Gastroesophageal sphincter (tissue), 3 donors: ENCODE measurements around the gene PNKD.

Source experiments
- EP300 ChIP-seq: sonication (generic); formaldehyde crosslinking; IDR thresholded peaks from one replicate; pipeline ENCODE4 v1.6.1; 2017; ENCODE audit warnings: antibody characterized with exemption, mild to moderate bottlenecking
- POLR2A ChIP-seq, 2 donors: fragments of 450-650 bp; IDR thresholded peaks; one replicate each; pipeline ENCODE4 v1.6.1; 2017; ENCODE audit warnings: antibody characterized with exemption in 2 of 2, mild to moderate bottlenecking in 2 of 2, moderate library complexity in 1 of 2
- POLR2AphosphoS5 ChIP-seq: sonication (generic); formaldehyde crosslinking; IDR thresholded peaks from one replicate; pipeline ENCODE4 v1.6.1; 2017; ENCODE audit warnings: antibody characterized with exemption
- TF ChIP-seq, protein P1 (sequence below), 4 experiments: fragments of 200-600 bp in 2 of 4; fragments of 450-650 bp in 2 of 4; sonication (generic) in 1 of 4; IDR thresholded peaks; one replicate each; pipeline ENCODE4 v1.5.1; 2017 to 2019; ENCODE audit warnings: antibody characterized with exemption in 4 of 4, mild to moderate bottlenecking in 2 of 4, moderate library complexity in 2 of 4

GRCh38 chr2:218341381-218341780 lies 71.1 kb downstream of the PNKD start:
- TF ChIP-seq, protein P1, sequence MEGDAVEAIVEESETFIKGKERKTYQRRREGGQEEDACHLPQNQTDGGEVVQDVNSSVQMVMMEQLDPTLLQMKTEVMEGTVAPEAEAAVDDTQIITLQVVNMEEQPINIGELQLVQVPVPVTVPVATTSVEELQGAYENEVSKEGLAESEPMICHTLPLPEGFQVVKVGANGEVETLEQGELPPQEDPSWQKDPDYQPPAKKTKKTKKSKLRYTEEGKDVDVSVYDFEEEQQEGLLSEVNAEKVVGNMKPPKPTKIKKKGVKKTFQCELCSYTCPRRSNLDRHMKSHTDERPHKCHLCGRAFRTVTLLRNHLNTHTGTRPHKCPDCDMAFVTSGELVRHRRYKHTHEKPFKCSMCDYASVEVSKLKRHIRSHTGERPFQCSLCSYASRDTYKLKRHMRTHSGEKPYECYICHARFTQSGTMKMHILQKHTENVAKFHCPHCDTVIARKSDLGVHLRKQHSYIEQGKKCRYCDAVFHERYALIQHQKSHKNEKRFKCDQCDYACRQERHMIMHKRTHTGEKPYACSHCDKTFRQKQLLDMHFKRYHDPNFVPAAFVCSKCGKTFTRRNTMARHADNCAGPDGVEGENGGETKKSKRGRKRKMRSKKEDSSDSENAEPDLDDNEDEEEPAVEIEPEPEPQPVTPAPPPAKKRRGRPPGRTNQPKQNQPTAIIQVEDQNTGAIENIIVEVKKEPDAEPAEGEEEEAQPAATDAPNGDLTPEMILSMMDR (IDR thresholded peaks at IDR 0.05): no peak
- TF ChIP-seq POLR2AphosphoS5 (no peak), POLR2A (IDR thresholded peaks at IDR 0.05) (no peak), EP300 (no peak)
